ENCODE measurements around the gene OR2F2.

GRCh38 chr7:143906151-143906550 is 28.9 kb upstream of the OR2F2 start:
- no peak for TF ChIP-seq POLR2AphosphoS5 (IDR thresholded peaks at IDR 0.05; ENCODE audit: low read depth, low read length)
- TF ChIP-seq POLR2A (IDR thresholded peaks at IDR 0.05; ENCODE audit: low read depth, low read length): no peak
- TF ChIP-seq TAF1 (IDR thresholded peaks at IDR 0.05; ENCODE audit: low read depth, low read length): no peak
- no peak for TF ChIP-seq SPI1 (IDR thresholded peaks at IDR 0.05; ENCODE audit: low read depth, low read length)
- no peak for TF ChIP-seq POU2F2 (IDR thresholded peaks at IDR 0.05; ENCODE audit: low read depth, low read length)
- TF ChIP-seq PAX5 (IDR thresholded peaks at IDR 0.05; ENCODE audit: insufficient read depth, low read length, severe bottlenecking): no peak
